ENCODE measurements around the gene RABL2B.

RABL2B gene

DNA sequence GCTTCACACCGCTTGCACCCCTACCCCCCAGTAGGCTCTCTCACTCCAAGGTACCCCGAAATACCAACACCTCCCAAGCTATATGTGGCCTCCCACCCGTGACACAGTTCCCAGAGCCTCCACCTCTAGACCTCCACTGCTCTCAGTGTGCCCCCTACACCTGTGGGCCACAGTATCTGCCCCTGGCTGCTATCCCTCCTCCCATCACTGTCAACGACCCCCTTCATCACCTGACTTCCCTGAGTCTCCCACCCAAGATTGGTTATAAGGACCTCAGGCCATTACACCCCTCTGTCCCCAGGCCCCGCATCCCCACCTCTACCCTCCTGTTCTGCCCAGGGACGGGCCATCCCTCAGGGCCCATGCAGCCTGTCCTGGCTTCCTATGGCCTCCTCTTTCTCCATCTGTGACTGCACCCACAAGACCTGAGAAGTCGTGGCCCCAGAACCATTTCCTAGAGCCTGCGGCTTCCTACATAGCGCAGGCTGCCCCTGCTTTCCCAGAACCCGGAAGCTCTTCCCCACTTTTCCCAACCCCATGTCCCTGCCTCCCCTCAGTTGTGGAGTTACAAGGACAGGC lies 44.7 kb downstream of the RABL2B start:
- DNase-seq (ENCODE audit: low read depth, low spot score): no peak

- no peak for DNase-seq (ENCODE audit: low read depth, low spot score)
Observed at GRCh38 chr22:50737728-50738648, 45.4 kb downstream of the RABL2B start, which contains the start of gene ACR. TSS of gene ACR (plus strand) at chr22:50738204. CDS start at chr22:50738236, 32 bp downstream.

DNA sequence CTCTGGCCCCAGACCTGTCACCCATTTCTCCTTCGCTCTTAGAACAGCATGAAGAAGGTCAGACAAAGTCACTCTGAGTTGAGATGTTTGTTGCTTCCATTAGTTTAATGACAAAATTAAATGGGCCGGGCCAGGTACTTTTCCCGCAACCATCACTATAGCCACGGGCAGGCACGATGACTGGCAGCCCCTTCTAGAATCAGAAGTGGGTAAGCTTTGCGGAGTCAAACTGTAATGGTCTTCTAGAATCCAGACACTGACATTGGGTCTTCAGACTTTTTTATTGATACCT lies 47.8 kb downstream of the RABL2B start:
- no peak for DNase-seq (ENCODE audit: low read depth, low spot score)

DNA sequence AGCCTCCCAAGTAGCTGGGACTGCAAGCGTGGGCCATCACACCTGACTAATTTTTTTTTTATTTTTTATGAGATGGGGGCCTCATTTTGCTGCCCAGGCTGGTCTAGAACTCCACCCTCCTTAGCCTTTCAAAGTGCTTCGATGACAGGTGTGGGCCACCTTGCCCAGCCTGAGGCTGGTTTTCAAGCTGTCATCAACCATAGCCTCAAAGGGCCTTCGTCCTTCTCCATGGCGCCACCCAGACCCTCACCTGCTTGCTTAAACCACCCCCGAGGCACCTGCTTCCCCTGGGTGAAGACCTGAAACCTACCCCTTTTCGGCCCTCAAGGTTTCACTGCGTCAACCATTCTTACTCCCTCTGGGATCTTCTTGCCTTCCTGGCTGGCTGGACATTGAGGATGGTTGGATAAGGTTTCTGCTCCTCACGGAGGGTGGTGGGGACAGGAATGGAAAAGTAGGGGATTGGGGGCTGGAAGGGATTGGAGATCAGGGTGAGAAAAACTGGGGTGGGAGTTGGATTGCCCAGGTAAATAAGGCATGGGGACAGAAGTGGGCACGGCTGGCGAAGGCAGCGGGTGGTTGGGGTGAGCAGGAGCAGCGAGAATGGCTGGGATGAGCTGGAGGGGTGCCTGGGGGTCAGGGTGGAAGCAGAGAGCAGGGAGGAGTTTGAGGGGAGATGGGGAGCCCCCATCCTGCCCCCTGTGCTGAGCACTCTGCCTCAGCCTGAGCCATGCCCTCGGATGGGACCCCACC lies 48.3 kb downstream of the RABL2B start:
- no peak for DNase-seq (ENCODE audit: low read depth, low spot score)

DNA sequence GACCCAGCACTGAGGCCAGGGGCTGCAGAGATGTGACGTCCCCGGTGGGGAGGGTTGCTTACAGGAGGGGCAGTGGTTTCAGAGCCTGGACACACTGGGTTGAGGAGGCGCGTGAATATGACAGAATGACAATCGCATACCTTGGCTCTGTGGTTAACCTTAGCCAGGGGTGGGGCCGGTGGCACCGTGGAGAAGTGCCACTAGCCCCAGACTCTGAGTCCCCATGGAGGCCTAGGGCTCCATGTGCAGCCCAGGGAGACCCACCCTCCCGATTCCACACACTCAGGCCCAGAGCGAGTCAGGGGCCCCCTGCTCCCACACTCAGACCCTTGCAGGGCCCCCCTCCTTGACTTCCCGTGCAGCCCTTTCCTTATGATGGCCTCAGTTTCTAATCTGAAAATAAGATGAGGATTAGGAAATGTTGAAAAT lies 49.1 kb downstream of the RABL2B start:
- no peak for DNase-seq (ENCODE audit: low read depth, low spot score)

- DNase-seq (ENCODE audit: low read depth, low spot score): no peak
Observed at GRCh38 chr22:50733521-50734342, 49.7 kb downstream of the RABL2B start.

GRCh38 chr22:50732681-50733080 lies 50.8 kb downstream of the RABL2B start:
- DNase-seq (ENCODE audit: low read depth, low spot score): no peak

- DNase-seq (ENCODE audit: low read depth, low spot score): no peak
Observed at GRCh38 chr22:50731811-50732624, 51.4 kb downstream of the RABL2B start.

GRCh38 chr22:50730941-50731661 lies 52.3 kb downstream of the RABL2B start:
- DNase-seq (ENCODE audit: low read depth, low spot score): no peak

DNA sequence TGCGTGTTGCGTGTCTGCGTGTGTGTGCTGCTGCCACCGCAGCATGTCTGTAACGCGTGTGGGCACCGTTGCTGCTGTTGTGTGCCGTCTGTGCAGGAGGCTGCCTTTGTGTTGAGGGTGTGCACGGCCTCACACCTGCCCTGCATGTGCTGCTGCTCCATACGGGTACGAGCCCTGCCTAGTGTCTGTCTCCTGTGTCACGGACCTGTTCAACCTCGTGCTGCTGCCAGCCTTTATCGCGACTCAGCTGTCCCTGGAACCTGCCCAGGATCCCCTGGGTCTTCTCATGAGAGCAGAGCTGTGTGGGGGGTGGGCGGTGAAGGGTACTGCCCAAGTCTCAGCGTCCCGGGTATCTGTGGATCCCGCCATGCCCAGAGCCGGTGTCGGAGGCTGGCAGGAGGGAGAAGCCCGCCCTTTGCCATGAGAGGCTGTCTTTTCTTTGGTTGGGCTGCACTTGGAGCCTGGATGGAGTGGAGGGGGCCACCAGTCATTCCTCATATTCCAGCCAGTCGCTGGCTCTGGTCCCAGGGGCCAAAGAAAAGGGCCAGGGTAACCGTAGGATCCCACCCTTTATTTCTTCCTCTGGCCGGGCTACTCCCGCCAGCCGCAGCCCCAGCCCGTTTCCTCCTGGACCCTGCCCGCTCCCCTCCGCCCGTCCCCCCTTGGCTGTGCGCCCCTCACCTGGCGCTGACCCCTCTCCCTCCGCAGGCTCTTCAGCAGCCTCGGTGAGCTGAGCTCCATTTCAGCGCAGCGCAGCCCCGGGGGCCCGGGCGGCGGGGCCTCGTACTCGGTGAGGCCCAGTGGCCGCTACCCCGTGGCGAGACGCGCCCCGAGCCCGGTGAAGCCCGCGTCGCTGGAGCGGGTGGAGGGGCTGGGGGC lies 53.2 kb downstream of the RABL2B start:
- DNase-seq (ENCODE audit: low read depth, low spot score): no peak

- DNase-seq (ENCODE audit: low read depth, low spot score): no peak
Observed at GRCh38 chr22:50729391-50730012, 53.9 kb downstream of the RABL2B start.

GRCh38 chr22:50728523-50728931 lies 54.9 kb downstream of the RABL2B start:
- no peak for DNase-seq (ENCODE audit: low read depth, low spot score)

DNA sequence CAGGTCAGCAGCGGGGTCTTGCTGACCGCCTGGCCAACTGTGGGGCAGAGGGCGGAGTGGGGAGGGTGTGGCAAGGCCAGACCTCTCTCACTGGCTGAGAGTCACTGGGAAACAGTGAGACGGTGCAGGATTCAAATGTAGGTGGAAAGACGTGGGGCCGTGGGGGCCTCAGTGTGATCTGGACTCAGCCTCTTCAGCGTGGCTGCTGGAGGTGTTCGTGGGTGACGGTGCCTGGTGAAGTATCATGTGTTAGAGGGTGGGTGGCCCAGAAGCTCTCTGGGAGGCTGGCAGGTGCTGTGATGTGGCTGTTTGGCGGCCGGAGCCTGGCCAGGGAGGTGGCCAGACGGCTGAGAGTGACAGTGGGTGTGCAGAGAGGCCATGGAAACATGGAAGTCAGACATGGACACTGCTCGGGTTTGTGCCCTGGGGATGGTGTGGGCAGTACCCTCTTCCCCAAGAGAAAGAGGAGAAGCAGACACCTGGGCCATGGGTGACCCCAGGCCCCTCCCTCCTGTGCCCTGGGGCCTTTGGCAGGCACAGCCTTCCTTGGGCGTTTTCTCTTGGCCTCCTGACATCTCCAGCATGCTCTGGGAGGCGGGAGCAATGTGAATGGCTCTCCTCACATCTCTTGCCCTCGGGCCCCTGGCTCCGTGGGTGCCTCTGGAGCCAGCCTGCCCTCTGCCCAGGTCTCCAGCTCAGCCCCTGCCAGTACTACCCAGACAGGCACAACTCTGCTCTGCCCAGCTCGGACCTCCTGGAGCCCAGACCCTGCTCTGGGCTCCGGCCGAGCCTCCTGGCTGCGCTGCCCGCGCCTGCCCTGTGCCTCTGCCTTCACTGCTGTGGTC lies 55.5 kb downstream of the RABL2B start:
- DNase-seq (ENCODE audit: low read depth, low spot score): no peak

GRCh38 chr22:50726643-50727340 lies 56.6 kb downstream of the RABL2B start:
- no peak for DNase-seq (ENCODE audit: low read depth, low spot score)

DNA sequence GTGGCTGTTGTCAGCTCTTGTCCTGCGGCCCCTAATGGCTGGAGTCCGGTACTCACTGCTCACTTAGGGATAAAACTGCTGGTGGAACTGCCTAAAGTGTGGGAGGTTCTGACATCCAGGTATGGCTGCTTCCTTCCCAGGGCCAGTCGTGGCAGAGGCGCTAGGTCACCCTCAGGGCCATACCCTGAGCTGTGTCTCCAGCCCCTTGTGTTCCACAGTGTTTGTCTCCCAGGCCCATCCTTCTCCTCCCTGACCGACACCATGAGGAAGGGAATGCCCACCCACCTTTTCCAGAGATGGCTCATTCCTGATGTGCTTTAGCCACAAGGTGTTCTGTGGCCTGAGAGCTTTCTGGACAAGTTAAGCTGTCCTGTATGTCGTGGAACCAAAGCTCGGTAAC lies 57.8 kb downstream of the RABL2B start:
- no peak for DNase-seq (ENCODE audit: low read depth, low spot score)

- DNase-seq (ENCODE audit: low read depth, low spot score): no peak
Observed at GRCh38 chr22:50724616-50725015, 58.8 kb downstream of the RABL2B start.

GRCh38 chr22:50723991-50724390 lies 59.4 kb downstream of the RABL2B start:
- DNase-seq (ENCODE audit: low read depth, low spot score): no peak

All from activated naive CD8-positive, alpha-beta T cell treated with anti-CD3 and anti-CD28 coated beads, Interleukin-2, amount 50 U/mL, for 16 hours (primary cell).